NCI-H510A (cell line): Measurements from ENCODE around the gene FOXD1.
"Not testable (repeated sequence)": the region's sequence is repeated elsewhere in the genome, so short reads cannot be mapped to it uniquely, and the experiment has no call there.

Experiments
- DNase-seq: peaks from one replicate; lab custom pipeline; 2025; lab: John Stamatoyannopoulos, UW

The FOXD1 gene

GRCh38 chr5:73415171-73415570 lies 33.4 kb downstream of the FOXD1 start:
- DNase-seq: no peak

GRCh38 chr5:73412597-73412988 lies 36.0 kb downstream of the FOXD1 start:
- no peak for DNase-seq

GRCh38 chr5:73411936-73412596 lies 36.5 kb downstream of the FOXD1 start:
- no peak for DNase-seq

- DNase-seq: not testable (repeated sequence)
These were observed 38.6 kb downstream of the FOXD1 start for GRCh38 chr5:73409927-73410326.

- no peak for DNase-seq
These were observed 42.9 kb downstream of the FOXD1 start for GRCh38 chr5:73405691-73406090.

GRCh38 chr5:73399775-73400174 lies 48.8 kb downstream of the FOXD1 start:
- no peak for DNase-seq
